ENCODE results near the gene MTA1. TPM values are rescaled to one million over a fixed set of nuclear protein-coding genes. Genes with fewer than 3 reads are reported as not detected.
A peak's percentile ranks its signal among the peaks of the same experiment; 100 is the strongest.

Gene MTA1
- total and polyA plus RNA-seq, 7 experiments from 2014 or later, result 2.8 to 132 (median 117) TPM

GRCh38 chr14:105464501-105464900, 44.9 kb downstream of the MTA1 start:
- no peaks in the 10 kb centered on the region for H3K27me3 ChIP-seq (ENCODE audit: control insufficient read depth in 2 of 2, insufficient read depth in 2 of 2, low read length in 2 of 2)
- Mint-ChIP-seq H3K27ac (no peak overlapping the region), H3K27me3 (no peaks in the 10 kb centered on the region), H3K36me3 (peaks cover 0 to 11% (median 0%) of the 10 kb centered on the region in 5 donors), H3K9me3 (no peaks in the 10 kb centered on the region), H3K4me1 (no peaks in the 10 kb centered on the region), H3K4me3 (no peak overlapping the region)
- no peak overlapping the region for H3K4me3 ChIP-seq (ENCODE audit: low read length)
- ATAC-seq (no peak), DNase-seq (no peak)
- peaks cover 0 to 79% (median 4%) of the 10 kb centered on the region in 3 experiments for H3K36me3 ChIP-seq (ENCODE audit: control insufficient read depth in 2 of 3, insufficient read depth in 3 of 3, low read length in 3 of 3)
- H3K9me3 ChIP-seq (ENCODE audit: control insufficient read depth in 2 of 3, low read length in 3 of 3), result no peaks in the 10 kb centered on the region
- no peak overlapping the region for H3K27ac ChIP-seq (ENCODE audit: low read depth, low read length)
- ChIA-PET CTCF (no interaction called here), POLR2A (no interaction called here)
- no peaks in the 10 kb centered on the region for H3K4me1 ChIP-seq (ENCODE audit: control insufficient read depth in 2 of 2, insufficient read depth in 2 of 2, low read length in 2 of 2)
- intact Hi-C loops (cut with micrococcal nuclease), result no loop called here

- intact Hi-C loops (cut with micrococcal nuclease), result no loop called here
- ATAC-seq (no peak), DNase-seq (no peak)
- no peak overlapping the region for H3K27ac Mint-ChIP-seq
- H3K27ac ChIP-seq (ENCODE audit: low read depth, low read length), result no peak overlapping the region
- peaks cover 0 to 81% (median 4%) of the 10 kb centered on the region in 3 experiments for H3K36me3 ChIP-seq (ENCODE audit: control insufficient read depth in 2 of 3, insufficient read depth in 3 of 3, low read length in 3 of 3)
- no peak overlapping the region for H3K4me3 Mint-ChIP-seq
- no peaks in the 10 kb centered on the region for H3K4me1 ChIP-seq (ENCODE audit: control insufficient read depth in 2 of 2, insufficient read depth in 2 of 2, low read length in 2 of 2)
- H3K27me3 ChIP-seq (ENCODE audit: control insufficient read depth in 2 of 2, insufficient read depth in 2 of 2, low read length in 2 of 2), result no peaks in the 10 kb centered on the region
- no peaks in the 10 kb centered on the region for H3K9me3 Mint-ChIP-seq
- CTCF ChIA-PET, result no interaction called here
- no peaks in the 10 kb centered on the region for H3K27me3 Mint-ChIP-seq
- H3K9me3 ChIP-seq (ENCODE audit: control insufficient read depth in 2 of 3, low read length in 3 of 3), result no peaks in the 10 kb centered on the region
- POLR2A ChIA-PET, result no interaction called here
- no peak overlapping the region for H3K4me3 ChIP-seq (ENCODE audit: low read length)
- H3K36me3 Mint-ChIP-seq, result peaks cover 0 to 11% (median 0%) of the 10 kb centered on the region in 5 donors
- H3K4me1 Mint-ChIP-seq, result no peaks in the 10 kb centered on the region
Measured at GRCh38 chr14:105465209-105466031, 45.8 kb downstream of the MTA1 start.

- DNase-seq, result no peak
- no peaks in the 10 kb centered on the region for H3K27me3 Mint-ChIP-seq
- H3K9me3 ChIP-seq (ENCODE audit: control insufficient read depth in 2 of 3, low read length in 3 of 3), result no peaks in the 10 kb centered on the region
- H3K4me3 Mint-ChIP-seq, result no peak overlapping the region
- H3K36me3 ChIP-seq (ENCODE audit: control insufficient read depth in 2 of 3, insufficient read depth in 3 of 3, low read length in 3 of 3), result peaks cover 0 to 68% (median 4%) of the 10 kb centered on the region in 3 experiments
- no peak for ATAC-seq
- no peaks in the 10 kb centered on the region for H3K4me1 Mint-ChIP-seq
- no peaks in the 10 kb centered on the region for H3K9me3 Mint-ChIP-seq
- POLR2A ChIA-PET, result interaction anchor here (0.9 to 1.1 kb wide), 2 partner anchors 9 to 11 kb away, joined by 3 read pairs; no protein-coding TSS in a partner anchor
- CTCF ChIA-PET, result no interaction called here
- H3K4me3 ChIP-seq (ENCODE audit: low read length), result no peak overlapping the region
- no peak overlapping the region for H3K27ac Mint-ChIP-seq
- no peaks in the 10 kb centered on the region for H3K27me3 ChIP-seq (ENCODE audit: control insufficient read depth in 2 of 2, insufficient read depth in 2 of 2, low read length in 2 of 2)
- H3K36me3 Mint-ChIP-seq, result peaks cover 0 to 6% (median 0%) of the 10 kb centered on the region in 5 donors
- H3K27ac ChIP-seq (ENCODE audit: low read depth, low read length), result no peak overlapping the region
- no peaks in the 10 kb centered on the region for H3K4me1 ChIP-seq (ENCODE audit: control insufficient read depth in 2 of 2, insufficient read depth in 2 of 2, low read length in 2 of 2)
- intact Hi-C loops (cut with micrococcal nuclease), result no loop called here
Measured at GRCh38 chr14:105466531-105467248, 47.1 kb downstream of the MTA1 start.

- Histone ChIP-seq H3K4me3 (ENCODE audit: low read length) (no peak overlapping the region), H3K9me3 (ENCODE audit: control insufficient read depth in 2 of 3, low read length in 3 of 3) (no peaks in the 10 kb centered on the region), H3K27me3 (ENCODE audit: control insufficient read depth in 2 of 2, insufficient read depth in 2 of 2, low read length in 2 of 2) (no peaks in the 10 kb centered on the region), H3K27ac (ENCODE audit: low read depth, low read length) (no peak overlapping the region), H3K4me1 (ENCODE audit: control insufficient read depth in 2 of 2, insufficient read depth in 2 of 2, low read length in 2 of 2) (no peaks in the 10 kb centered on the region), H3K36me3 (ENCODE audit: control insufficient read depth in 2 of 3, insufficient read depth in 3 of 3, low read length in 3 of 3) (peaks cover 0 to 66% (median 4%) of the 10 kb centered on the region in 3 experiments)
- ChIA-PET CTCF (no interaction called here), POLR2A (interaction anchor here (0.9 to 1.1 kb wide), 3 partner anchors 8 to 13 kb away, joined by 3 read pairs; no protein-coding TSS in a partner anchor)
- no peak for DNase-seq
- no peak for ATAC-seq
- Mint-ChIP-seq H3K9me3 (no peaks in the 10 kb centered on the region), H3K4me1 (no peaks in the 10 kb centered on the region), H3K27ac (no peak overlapping the region), H3K27me3 (no peaks in the 10 kb centered on the region), H3K4me3 (no peak overlapping the region), H3K36me3 (peaks cover 0 to 5% (median 0%) of the 10 kb centered on the region in 5 donors)
- intact Hi-C loops (cut with micrococcal nuclease), result no loop called here
Measured at GRCh38 chr14:105467249-105467941, 47.8 kb downstream of the MTA1 start.

GRCh38 chr14:105467942-105468471, 48.4 kb downstream of the MTA1 start:
- peaks cover 0 to 62% (median 4%) of the 10 kb centered on the region in 3 experiments for H3K36me3 ChIP-seq (ENCODE audit: control insufficient read depth in 2 of 3, insufficient read depth in 3 of 3, low read length in 3 of 3)
- no peak overlapping the region for H3K4me3 ChIP-seq (ENCODE audit: low read length)
- Mint-ChIP-seq H3K9me3 (no peaks in the 10 kb centered on the region), H3K27ac (peak overlapping the region in 1 of 9 donors; percentile 43), H3K4me1 (no peaks in the 10 kb centered on the region), H3K36me3 (peaks cover 0 to 4% (median 0%) of the 10 kb centered on the region in 5 donors), H3K27me3 (no peaks in the 10 kb centered on the region), H3K4me3 (no peak overlapping the region)
- no peaks in the 10 kb centered on the region for H3K9me3 ChIP-seq (ENCODE audit: control insufficient read depth in 2 of 3, low read length in 3 of 3)
- DNase-seq (no peak), ATAC-seq (no peak)
- ChIA-PET POLR2A (interaction anchor here (0.9 to 1.1 kb wide), 3 partner anchors 8 to 13 kb away, joined by 3 read pairs; no protein-coding TSS in a partner anchor), CTCF (no interaction called here)
- intact Hi-C loops (cut with micrococcal nuclease), result no loop called here
- no peaks in the 10 kb centered on the region for H3K4me1 ChIP-seq (ENCODE audit: control insufficient read depth in 2 of 2, insufficient read depth in 2 of 2, low read length in 2 of 2)
- H3K27ac ChIP-seq (ENCODE audit: low read depth, low read length), result no peak overlapping the region
- no peaks in the 10 kb centered on the region for H3K27me3 ChIP-seq (ENCODE audit: control insufficient read depth in 2 of 2, insufficient read depth in 2 of 2, low read length in 2 of 2)

GRCh38 chr14:105468621-105469241, 49.1 kb downstream of the MTA1 start:
- Histone ChIP-seq H3K36me3 (ENCODE audit: control insufficient read depth in 2 of 3, insufficient read depth in 3 of 3, low read length in 3 of 3) (peaks cover 0 to 55% (median under 1%) of the 10 kb centered on the region in 3 experiments), H3K4me3 (ENCODE audit: low read length) (no peak overlapping the region), H3K4me1 (ENCODE audit: control insufficient read depth in 2 of 2, insufficient read depth in 2 of 2, low read length in 2 of 2) (peaks cover 0 to 5% of the 10 kb centered on the region in 2 donors), H3K27me3 (ENCODE audit: control insufficient read depth in 2 of 2, insufficient read depth in 2 of 2, low read length in 2 of 2) (no peaks in the 10 kb centered on the region), H3K9me3 (ENCODE audit: control insufficient read depth in 2 of 3, low read length in 3 of 3) (no peaks in the 10 kb centered on the region), H3K27ac (ENCODE audit: low read depth, low read length) (no peak overlapping the region)
- Mint-ChIP-seq H3K4me1 (no peaks in the 10 kb centered on the region), H3K27me3 (no peaks in the 10 kb centered on the region), H3K4me3 (no peak overlapping the region), H3K9me3 (no peaks in the 10 kb centered on the region), H3K36me3 (no peaks in the 10 kb centered on the region), H3K27ac (no peak overlapping the region)
- POLR2A ChIA-PET, result interaction anchor here (0.6 kb wide), 1 partner anchor 124 kb away, joined by 3 read pairs; no protein-coding TSS in a partner anchor
- intact Hi-C loops (cut with micrococcal nuclease), result no loop called here
- DNase-seq (no peak), ATAC-seq (no peak)
- CTCF ChIA-PET, result no interaction called here
